Activated CD4-positive, alpha-beta T cell treated with anti-CD3 and anti-CD28 coated beads, Interleukin-2, amount 50 U/mL, for 24 hours (primary cell): ENCODE data around the gene LPP.
A peak's percentile ranks its signal among the peaks of the same experiment; 100 is the strongest.

ENCODE experiments used
- DNase-seq, 2 donors: peaks; one replicate each; pipeline ENCODE4 v3.0.0-alpha.2; 2020; ENCODE audit warnings: low read depth in 1 of 2, low spot score in 1 of 2

Gene LPP

GRCh38 chr3:188727052-188727451, 573.1 kb downstream of the LPP start:
- DNase-seq: no peak

DNA sequence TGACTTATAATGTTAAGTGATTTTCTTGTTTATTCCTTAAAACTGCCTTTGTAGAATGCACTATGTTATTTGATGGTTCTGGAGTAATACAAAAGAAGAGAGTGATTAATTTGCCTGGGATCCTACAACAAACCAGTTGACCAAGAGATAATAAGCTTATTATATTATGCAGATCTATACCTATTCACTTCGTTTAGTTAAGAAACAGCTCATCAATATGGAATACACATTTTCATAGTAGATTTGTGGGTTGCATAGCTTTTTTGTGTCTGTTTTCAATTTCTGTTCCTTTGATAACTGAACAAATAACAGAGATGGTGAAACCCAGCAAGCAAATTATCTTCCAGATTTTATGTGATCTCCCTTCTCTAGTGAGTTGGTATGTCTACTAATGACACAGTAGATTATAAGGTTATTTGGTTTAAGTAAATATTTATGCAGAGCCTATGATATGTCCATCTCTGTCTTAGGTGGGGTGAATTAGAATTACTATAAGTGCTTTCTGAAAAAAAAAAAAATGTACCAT, 574.5 kb downstream of the LPP start:
- DNase-seq: no peak

DNA sequence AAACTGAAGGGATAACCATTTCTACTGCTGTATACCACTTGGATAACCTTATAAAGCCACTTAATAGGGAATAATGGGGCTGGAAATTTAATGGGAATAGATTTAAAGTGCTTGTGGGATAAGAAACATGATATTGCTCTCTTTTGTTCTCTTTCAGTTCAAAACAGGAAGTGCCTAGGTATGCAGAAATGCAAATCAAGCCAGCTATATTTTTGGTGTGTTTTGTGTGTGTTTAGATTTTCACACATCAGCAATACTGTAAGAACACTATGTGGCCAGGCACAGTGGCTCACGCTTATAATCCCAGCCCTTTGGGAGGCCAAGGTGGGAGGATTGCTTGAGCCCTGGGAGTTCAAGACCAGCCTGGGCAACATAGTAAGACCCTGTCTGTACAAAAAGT, 575.5 kb downstream of the LPP start:
- DNase-seq: no peak

DNA sequence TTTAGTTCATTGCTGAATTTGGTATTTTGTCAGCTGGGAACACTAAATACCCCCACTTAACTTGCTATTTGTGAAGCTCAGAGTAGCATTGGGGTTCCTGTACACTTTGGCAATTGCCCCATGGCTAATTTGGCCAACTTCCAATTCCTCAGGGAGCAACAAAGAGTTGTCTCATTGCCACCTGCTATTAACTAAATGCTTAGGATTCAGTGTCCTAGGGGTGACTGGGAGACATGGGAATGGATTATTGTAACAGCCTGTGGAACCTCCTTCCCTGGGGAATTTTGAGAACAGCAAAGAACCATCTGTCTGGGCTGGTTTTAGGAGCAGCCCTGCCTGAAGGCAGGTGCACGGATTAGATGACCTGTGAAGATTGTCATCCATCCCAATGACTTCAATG, 580.4 kb downstream of the LPP start:
- no peak for DNase-seq

- DNase-seq: no peak
These were observed 585.6 kb downstream of the LPP start for GRCh38 chr3:188739511-188739910.

- no peak for DNase-seq
These were observed 586.1 kb downstream of the LPP start for GRCh38 chr3:188740010-188740409.

- no peak for DNase-seq
These were observed 589.0 kb downstream of the LPP start for GRCh38 chr3:188742755-188743550.

GRCh38 chr3:188744166-188744565, 590.2 kb downstream of the LPP start:
- DNase-seq: no peak

DNA sequence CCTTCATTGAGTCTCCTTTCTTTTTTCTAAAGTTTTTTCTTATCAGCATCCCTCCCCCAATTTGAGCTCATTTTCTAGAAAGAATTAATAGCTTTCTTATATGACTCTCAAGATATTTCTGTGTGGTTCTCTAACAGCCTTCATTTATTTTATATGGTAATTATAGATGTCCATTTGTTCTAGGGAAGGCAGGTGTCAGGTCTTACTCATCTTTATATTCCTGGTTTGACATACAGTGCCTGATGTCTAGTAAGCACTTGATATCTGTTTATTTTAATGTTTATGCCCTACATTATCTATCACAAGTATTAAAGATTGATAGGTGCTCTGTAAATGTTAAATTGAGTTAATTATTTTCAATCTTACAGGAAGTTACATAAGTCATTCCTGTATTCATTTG, 591.1 kb downstream of the LPP start:
- DNase-seq: no peak

DNA sequence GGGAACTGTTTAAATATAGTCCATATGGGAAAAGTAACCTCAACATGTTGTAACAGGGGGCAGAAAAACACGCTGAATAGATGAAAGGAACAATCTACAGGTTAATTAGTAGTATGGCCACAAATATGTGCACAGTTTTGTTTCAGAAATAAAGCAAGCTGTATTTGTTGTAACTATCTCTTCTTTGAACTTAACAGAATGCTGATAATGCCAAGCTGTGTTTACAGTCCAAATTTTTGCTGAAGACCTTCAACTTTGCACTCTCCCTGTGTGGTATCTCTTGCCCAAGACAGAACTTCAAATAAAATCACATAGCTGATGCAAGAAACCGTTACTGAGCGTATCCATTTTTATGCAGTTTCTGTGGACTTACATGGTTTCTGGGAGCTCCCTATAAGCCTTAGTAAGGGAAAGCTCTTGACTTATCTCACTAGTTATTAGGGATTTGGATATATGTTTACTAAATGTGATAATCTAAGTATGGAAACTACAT, 592.4 kb downstream of the LPP start:
- no peak for DNase-seq

- no peak for DNase-seq
These were observed 593.5 kb downstream of the LPP start for GRCh38 chr3:188747489-188747888.

GRCh38 chr3:188749010-188749617, 595.2 kb downstream of the LPP start:
- DNase-seq: peak in 1 of 2 donors; percentile 65

DNA sequence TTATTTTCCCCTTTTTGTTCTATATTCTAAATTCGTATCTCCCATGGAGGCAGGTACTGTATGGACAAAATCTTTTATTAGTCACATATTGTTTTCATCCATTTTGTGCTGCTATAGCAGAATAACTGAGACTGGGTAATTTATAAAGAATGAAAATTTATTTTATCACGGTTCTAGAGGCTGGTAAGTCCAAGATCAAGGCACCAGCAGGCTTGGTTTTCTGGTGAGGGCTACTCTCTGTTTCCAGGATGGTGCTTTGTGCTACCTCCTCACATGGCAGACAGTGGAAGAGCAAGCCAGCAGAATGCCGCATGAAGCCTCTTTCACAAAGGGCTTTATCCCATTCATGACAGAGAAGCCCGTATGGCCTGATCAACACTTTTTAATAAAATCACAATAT, 595.9 kb downstream of the LPP start:
- no peak for DNase-seq

GRCh38 chr3:188750617-188751016, 596.7 kb downstream of the LPP start:
- no peak for DNase-seq

DNA sequence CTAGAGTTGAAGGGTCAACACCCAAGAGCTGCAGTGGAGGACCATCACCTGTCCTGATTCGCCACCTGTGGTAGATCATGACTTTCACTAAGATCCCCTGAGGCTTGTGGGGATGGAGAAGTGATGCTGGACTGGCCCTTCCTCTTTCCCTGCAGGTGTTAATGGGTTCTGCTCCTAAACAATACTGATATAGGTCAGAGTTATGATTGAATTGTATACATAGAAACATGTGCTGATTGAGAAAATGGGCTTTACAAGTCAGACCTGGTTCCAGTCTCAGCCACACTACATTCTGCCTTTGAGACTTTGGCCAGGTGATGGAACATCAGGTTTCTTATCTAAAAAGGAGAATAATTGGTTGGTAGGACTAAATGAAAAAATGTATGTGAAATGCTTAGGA, 598.9 kb downstream of the LPP start:
- DNase-seq: no peak

GRCh38 chr3:188754267-188754666, 600.3 kb downstream of the LPP start:
- no peak for DNase-seq

DNA sequence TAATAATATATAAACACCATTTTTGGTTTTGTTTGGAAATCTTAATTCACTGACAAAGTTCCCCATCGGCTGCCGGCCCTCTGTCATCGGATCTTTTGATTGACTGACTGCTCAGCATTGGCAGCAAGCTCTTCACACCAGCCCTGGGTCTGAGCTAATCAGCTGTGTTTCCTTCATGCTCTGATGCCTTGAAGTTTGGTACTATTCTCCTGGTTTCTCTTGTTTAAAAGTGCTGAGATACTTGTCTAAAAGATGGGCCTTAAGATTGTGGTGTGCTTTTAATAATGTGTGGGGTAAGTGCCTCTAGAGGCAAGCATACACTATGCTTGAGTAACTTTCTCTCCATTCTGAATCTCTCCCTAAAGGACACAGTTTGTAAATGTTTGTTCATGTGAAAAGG, 602.3 kb downstream of the LPP start:
- DNase-seq: no peak

- DNase-seq: no peak
These were observed 605.5 kb downstream of the LPP start for GRCh38 chr3:188759336-188760005.

- no peak for DNase-seq
These were observed 606.5 kb downstream of the LPP start for GRCh38 chr3:188760408-188760807.

DNA sequence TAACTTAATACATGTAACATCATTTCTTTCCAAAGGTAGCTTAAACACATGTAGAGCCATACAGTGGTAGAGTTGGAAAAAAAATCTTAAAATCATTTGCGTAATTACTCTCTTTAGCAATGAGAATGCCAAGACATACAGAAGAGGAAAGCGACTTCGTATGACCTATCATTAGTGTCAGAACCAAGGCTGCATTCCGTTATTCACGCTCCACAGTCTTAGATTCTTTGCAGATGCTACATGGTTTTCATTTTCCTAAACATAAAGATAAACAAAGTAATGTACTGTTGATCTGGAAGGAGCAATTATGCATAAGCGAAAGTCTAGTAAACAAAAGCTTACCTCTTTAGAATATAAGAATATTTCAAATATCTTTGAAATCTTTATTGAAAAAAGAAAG, 607.5 kb downstream of the LPP start:
- DNase-seq: no peak

DNA sequence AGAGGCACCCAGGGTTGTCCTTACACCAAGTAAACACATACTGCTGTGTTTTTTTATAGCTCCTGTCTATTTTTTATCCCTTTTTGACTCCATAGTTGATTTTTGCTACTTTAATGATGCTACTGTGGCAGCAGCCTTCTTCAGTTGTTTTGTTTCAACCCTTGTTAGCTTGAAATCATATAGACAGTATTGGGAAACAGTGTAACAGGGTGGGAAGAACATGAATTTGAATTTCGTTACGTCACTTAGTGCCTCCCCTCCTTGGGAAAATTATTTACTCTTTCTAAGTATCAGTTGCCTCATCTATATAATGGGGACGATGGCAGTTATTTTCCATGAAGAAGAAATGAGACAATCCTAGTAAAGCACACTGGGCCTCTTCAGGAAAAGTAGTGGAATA, 608.0 kb downstream of the LPP start:
- DNase-seq: no peak

GRCh38 chr3:188764609-188765008, 610.7 kb downstream of the LPP start:
- no peak for DNase-seq
